ENCODE data around the gene SGSM2. TPM values are rescaled to one million over a fixed set of nuclear protein-coding genes. Genes with fewer than 3 reads are reported as not detected.

SGSM2 gene
- total RNA-seq, 1 donor from 2014 or later, result 26.3 TPM

DNA sequence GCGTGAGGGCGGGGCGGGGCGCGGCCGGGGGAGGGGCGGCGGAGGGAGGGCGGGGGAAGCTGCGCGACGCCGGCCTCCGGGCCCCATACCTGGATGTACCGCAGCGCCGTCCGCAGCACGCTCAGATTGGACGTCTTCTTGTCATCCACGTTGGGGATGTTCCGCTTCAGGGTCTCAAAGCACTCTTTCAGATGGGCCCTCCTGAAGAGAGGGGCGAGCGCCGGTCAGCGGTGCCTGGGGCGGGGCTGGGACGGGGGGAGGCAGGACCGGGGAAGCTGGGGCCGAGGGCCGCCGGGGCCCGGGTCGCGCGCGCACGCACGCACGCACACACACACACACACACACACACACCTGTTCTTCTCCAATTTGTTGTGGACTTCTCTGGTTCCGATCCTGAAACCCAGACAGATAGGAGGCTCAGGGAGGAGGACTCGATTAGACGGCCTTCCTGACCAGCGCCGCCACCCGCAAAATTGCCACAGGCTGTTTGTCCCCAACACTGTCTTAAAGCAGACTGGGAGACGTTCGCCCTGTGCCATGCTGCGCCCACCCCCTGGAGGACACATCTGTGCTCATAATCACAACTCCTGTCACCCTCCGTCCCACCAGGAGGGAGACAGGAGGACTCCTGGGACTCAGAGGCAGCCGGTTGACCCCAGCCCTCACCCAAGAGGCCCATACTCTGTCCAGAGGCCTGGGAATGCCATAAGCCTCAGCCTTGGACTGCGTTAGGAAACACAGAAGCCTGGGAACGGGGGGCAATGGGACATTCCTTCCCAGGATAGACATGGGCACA is 56.9 kb downstream of the SGSM2 start:
- ATAC-seq (no peak), DNase-seq (ENCODE audit: missing footprints) (no peak)
- intact Hi-C loops (cut with DNase I), result loop anchor here (1.0 kb wide), 1 partner anchor 7 kb away; the partner anchor contains the start of gene MNT

GRCh38 chr17:2394775-2395201 is 57.5 kb downstream of the SGSM2 start:
- DNase-seq (ENCODE audit: missing footprints) (no peak), ATAC-seq (no peak)
- intact Hi-C loops (cut with DNase I), result no loop called here

DNA sequence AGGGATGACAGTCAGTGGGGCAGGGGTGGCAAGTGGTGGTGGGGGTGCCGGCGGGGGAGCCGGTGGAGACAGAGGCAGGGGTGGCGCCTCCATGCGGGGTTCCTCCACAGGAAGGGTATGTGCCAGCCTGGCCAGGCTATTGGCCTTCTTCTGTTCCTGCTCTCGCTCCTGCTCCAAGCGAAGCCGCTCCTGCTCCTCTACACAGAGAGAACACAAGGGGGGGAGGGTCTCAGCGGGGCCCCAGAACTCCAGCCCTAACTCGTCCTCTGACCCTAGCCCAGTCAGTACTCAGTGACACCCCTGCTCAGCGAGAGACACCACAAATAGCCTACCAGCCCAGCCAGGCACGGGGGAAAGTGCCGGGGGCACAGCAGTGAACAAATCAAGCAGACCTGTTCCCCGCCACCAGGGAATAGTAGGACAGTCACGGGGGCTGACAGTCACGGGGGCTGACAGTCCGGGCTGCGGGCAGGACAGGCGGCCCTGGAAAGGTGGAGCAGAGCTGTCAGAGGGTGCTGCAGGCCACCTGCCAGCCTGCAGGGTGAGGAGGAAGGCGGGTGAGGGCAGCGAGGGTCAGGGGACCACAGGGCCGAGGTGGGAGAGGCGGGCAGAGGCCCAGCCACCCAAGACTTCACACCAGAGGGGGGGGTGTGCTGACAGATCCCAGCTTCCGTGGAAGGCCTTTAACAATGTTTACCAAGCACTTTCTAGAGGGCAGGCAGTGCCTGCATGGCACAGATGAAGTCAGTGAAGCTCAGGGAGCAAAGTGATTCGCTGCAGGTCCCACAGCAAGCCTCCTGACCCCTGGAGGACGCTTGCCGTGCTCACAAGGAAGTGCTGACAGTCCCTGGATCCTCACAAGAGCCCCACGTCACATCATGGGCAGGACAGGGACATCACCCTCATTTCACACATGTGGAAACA is 58.2 kb downstream of the SGSM2 start:
- intact Hi-C loops (cut with DNase I), result no loop called here
- DNase-seq (ENCODE audit: missing footprints), result peak; percentile 70
- ATAC-seq, result no peak

GRCh38 chr17:2396192-2396567 is 58.9 kb downstream of the SGSM2 start:
- DNase-seq (ENCODE audit: missing footprints) (no peak), ATAC-seq (no peak)
- intact Hi-C loops (cut with DNase I), result no loop called here

GRCh38 chr17:2396568-2397246 is 59.4 kb downstream of the SGSM2 start:
- DNase-seq (ENCODE audit: missing footprints) (peak; percentile 98), ATAC-seq (peak; percentile 34)
- intact Hi-C loops (cut with DNase I), result no loop called here

GRCh38 chr17:2397247-2398171 is 60.2 kb downstream of the SGSM2 start:
- DNase-seq (ENCODE audit: missing footprints) (no peak), ATAC-seq (no peak)
- intact Hi-C loops (cut with DNase I), result no loop called here

- intact Hi-C loops (cut with DNase I), result no loop called here
- no peak for DNase-seq (ENCODE audit: missing footprints)
- ATAC-seq, result no peak
Observed at GRCh38 chr17:2398182-2398581, 60.9 kb downstream of the SGSM2 start.

- DNase-seq (ENCODE audit: missing footprints) (peak; percentile 80), ATAC-seq (no peak)
- intact Hi-C loops (cut with DNase I), result no loop called here
Observed at GRCh38 chr17:2398655-2399571, 61.6 kb downstream of the SGSM2 start.

DNA sequence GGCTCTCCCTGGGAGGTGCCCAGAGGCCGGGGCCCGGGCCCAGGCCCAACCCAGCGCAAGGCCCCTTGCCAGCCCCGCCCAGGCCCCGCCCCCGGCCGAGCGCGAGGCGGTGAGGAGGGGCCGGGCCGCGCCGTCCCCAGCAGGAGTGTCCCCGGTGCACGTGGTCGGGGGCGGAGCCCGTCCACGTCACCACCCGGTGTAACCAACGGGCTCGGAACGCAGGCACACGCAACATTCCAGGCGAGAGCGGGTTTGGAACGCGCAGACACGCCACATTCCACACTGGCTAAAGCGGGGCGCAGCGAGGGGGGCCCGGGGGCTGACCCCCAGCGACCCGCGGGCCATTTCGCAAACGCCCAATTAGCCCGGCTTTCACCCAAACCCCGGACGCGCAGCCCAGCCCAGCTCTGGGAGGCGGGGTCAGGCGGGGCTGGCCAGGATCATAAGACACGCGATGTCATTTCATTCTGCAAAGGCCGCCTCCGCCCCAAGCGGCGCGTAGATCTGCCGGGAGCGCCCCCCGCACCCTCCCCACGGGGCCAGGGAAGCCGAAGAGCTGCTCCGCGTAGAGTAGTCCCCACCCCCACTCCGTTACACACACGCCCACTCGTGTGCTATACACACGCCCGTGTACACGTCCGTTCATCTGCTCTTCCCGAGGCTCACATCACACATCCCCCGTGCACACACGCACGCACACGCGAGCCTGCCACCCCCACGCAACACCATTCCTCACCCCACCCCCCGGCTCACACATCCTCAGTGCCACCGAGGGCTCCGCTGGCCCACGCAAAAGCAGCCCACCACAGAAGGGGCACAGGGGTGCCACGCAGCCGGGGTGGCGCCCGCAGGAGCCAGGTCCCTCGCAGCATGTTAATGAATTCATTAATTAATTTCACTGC is 62.5 kb downstream of the SGSM2 start:
- intact Hi-C loops (cut with DNase I), result loop anchor here (5.0 kb wide), 2 partner anchors 63 to 312 kb away; partner anchors contain the start of genes CLUH, SGSM2 and TSR1
- ATAC-seq (peak; percentile 72), DNase-seq (ENCODE audit: missing footprints) (peak; percentile 99)

- DNase-seq (ENCODE audit: missing footprints), result no peak
- intact Hi-C loops (cut with DNase I), result loop anchor here (5.0 kb wide), 2 partner anchors 63 to 312 kb away; partner anchors contain the start of genes CLUH, SGSM2 and TSR1
Observed at GRCh38 chr17:2400474-2400866, 63.2 kb downstream of the SGSM2 start.

GRCh38 chr17:2400877-2401425 is 63.6 kb downstream of the SGSM2 start, which contains the start of gene MNT:
MNT (minus strand) TSS chr17:2401060; CDS start chr17:2400712, 348 bp downstream.
- ATAC-seq (peak; percentile 68), DNase-seq (ENCODE audit: missing footprints) (peak; percentile 98)
- intact Hi-C loops (cut with DNase I), result loop anchor here (1.0 to 5.0 kb wide), 3 partner anchors 8 to 311 kb away; partner anchors contain the start of genes CLUH, SGSM2 and TSR1

More at GRCh38 chr17:2400474-2400866, 63.2 kb downstream of the SGSM2 start:
- no peak for ATAC-seq

GRCh38 chr17:2401426-2402221 is 64.3 kb downstream of the SGSM2 start:
- DNase-seq (ENCODE audit: missing footprints), result peak; percentile 100

DNA sequence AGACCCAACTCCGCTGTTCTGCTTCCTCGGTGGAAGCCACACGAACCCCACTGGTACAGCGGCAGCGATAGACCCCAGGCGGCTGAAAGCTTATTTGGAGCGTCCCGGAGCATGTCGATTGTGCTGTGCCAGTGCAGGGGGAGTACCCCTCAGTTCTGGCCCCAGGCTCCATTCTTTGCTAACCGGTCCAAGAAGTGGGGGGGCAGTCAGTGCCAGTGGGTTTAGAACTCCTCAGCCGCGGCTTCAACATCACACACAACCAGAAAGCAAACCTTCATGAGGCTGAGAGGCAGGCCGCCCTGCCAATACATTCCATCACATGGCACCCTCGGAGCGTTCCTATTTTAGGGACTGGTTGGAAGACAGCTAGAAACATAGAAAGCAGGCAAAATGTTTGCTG is 65.2 kb downstream of the SGSM2 start:
- ATAC-seq (no peak), DNase-seq (ENCODE audit: missing footprints) (no peak)
- intact Hi-C loops (cut with DNase I), result loop anchor here (5.0 kb wide), 2 partner anchors 65 to 310 kb away; partner anchors contain the start of genes CLUH, SGSM2 and TSR1

More at GRCh38 chr17:2401426-2402221, 64.3 kb downstream of the SGSM2 start:
- intact Hi-C loops (cut with DNase I), result loop anchor here (1.0 to 5.0 kb wide), 3 partner anchors 8 to 311 kb away; partner anchors contain the start of genes CLUH, SGSM2 and TSR1
- ATAC-seq, result peak; percentile 71

GRCh38 chr17:2403044-2403443 is 65.7 kb downstream of the SGSM2 start:
- intact Hi-C loops (cut with DNase I), result loop anchor here (5.0 kb wide), 2 partner anchors 66 to 309 kb away; partner anchors contain the start of genes CLUH, SGSM2 and TSR1
- no peak for DNase-seq (ENCODE audit: missing footprints)
- no peak for ATAC-seq
